Trophoblast cell (in vitro differentiated cells and primary cell): ENCODE data around the gene OBSL1.

Experiments
- DNase-seq, 2 donors: peaks; one replicate each; pipeline ENCODE4 v3.0.0-alpha.2; 2016
- H2AFZ ChIP-seq: 2 replicates; pipeline ENCODE4 v1.6.1; 2013; ENCODE audit warnings: low read length, moderate library complexity, mild to moderate bottlenecking; ENCODE audit not compliant: insufficient read depth, poor library complexity
- H2AK5ac ChIP-seq: 2 replicates; pipeline ENCODE4 v1.6.1; 2013; ENCODE audit warnings: mild to moderate bottlenecking, low read length
- H2BK120ac ChIP-seq: 2 replicates; pipeline ENCODE4 v1.6.1; 2013; ENCODE audit warnings: low read length, mild to moderate bottlenecking, moderate library complexity; ENCODE audit not compliant: insufficient read depth, poor library complexity
- H2BK12ac ChIP-seq: 2 replicates; pipeline ENCODE4 v1.6.1; 2013; ENCODE audit warnings: mild to moderate bottlenecking, low read length, moderate library complexity
- H2BK5ac ChIP-seq: 2 replicates; pipeline ENCODE4 v1.6.1; 2013; ENCODE audit warnings: low read length, low read depth, moderate library complexity, mild to moderate bottlenecking; ENCODE audit not compliant: poor library complexity
- H3K14ac ChIP-seq: 2 replicates; pipeline ENCODE4 v1.6.1; 2013; ENCODE audit warnings: mild to moderate bottlenecking, low read length
- H3K18ac ChIP-seq: 2 replicates; pipeline ENCODE4 v1.6.1; 2013; ENCODE audit warnings: mild to moderate bottlenecking, low read length
- H3K23ac ChIP-seq: 2 replicates; pipeline ENCODE4 v1.6.1; 2013; ENCODE audit warnings: low read length
- H3K27ac ChIP-seq: 2 replicates; pipeline ENCODE4 v1.5.1; 2013; ENCODE audit warnings: low read depth, mild to moderate bottlenecking, inconsistent platforms, low read length, moderate library complexity
- H3K27me3 ChIP-seq: 2 replicates; pipeline ENCODE4 v1.6.1; 2013; ENCODE audit warnings: inconsistent platforms, mild to moderate bottlenecking, low read length, moderate library complexity; ENCODE audit not compliant: insufficient read depth
- H3K36me3 ChIP-seq, 2 experiments: 1 replicate in 1 of 2; 2 replicates in 1 of 2; pipeline ENCODE4 v1.6.1; 2013; ENCODE audit warnings: low read length in 2 of 2, mild to moderate bottlenecking in 2 of 2, moderate library complexity in 1 of 2; ENCODE audit not compliant: insufficient read depth in 2 of 2, control insufficient read depth in 1 of 2
- H3K4ac ChIP-seq: 2 replicates; pipeline ENCODE4 v1.6.1; 2013; ENCODE audit warnings: low read depth, mild to moderate bottlenecking, low read length, moderate library complexity
- H3K4me1 ChIP-seq, 2 experiments: 1 replicate in 1 of 2; 2 replicates in 1 of 2; pipeline ENCODE4 v1.6.1; 2013; ENCODE audit warnings: low read length in 2 of 2, mild to moderate bottlenecking in 2 of 2, moderate library complexity in 1 of 2; ENCODE audit not compliant: insufficient read depth in 2 of 2, control insufficient read depth in 1 of 2
- H3K4me2 ChIP-seq: 2 replicates; pipeline ENCODE4 v1.6.1; 2013; ENCODE audit warnings: inconsistent platforms, mild to moderate bottlenecking, low read length, moderate library complexity
- H3K4me3 ChIP-seq: 2 replicates; pipeline ENCODE4 v1.5.1; 2013; ENCODE audit warnings: mild to moderate bottlenecking, low read depth, low read length, inconsistent platforms
- H3K79me1 ChIP-seq: one replicate; pipeline ENCODE4 v1.6.1; 2013; ENCODE audit warnings: low read length
- H3K79me2 ChIP-seq: 2 replicates; pipeline ENCODE4 v1.6.1; 2013; ENCODE audit warnings: low read length, mild to moderate bottlenecking; ENCODE audit not compliant: control insufficient read depth, insufficient read depth, poor library complexity
- H3K9ac ChIP-seq: 2 replicates; pipeline ENCODE4 v1.6.1; 2013; ENCODE audit warnings: mild to moderate bottlenecking, low read length
- H3K9me3 ChIP-seq: 2 replicates; pipeline ENCODE4 v1.6.1; 2013; ENCODE audit warnings: low read depth, mild to moderate bottlenecking, control low read depth, inconsistent platforms, low read length; ENCODE audit not compliant: insufficient read depth
- H4K12ac ChIP-seq: 2 replicates; pipeline ENCODE4 v1.6.1; 2013; ENCODE audit warnings: low read depth, mild to moderate bottlenecking, low read length, moderate library complexity
- H4K8ac ChIP-seq: 2 replicates; pipeline ENCODE4 v1.6.1; 2013; ENCODE audit warnings: low read depth, mild to moderate bottlenecking, low read length, moderate library complexity
- H4K91ac ChIP-seq: one replicate; pipeline ENCODE4 v1.6.1; 2013; ENCODE audit warnings: low read depth, mild to moderate bottlenecking, low read length, moderate library complexity
- WGBS: extraction: QIAGEN DNeasy Blood & Tissue Kit; methylation state at CpG from one replicate; pipeline ENCODE4 v1.1.7; 2013; ENCODE audit warnings: missing lambda C conversion rate; ENCODE audit not compliant: insufficient read length, insufficient coverage; ENCODE audit errors: extremely low coverage; 5-methylcytosine and 5-hydroxymethylcytosine counted together

The OBSL1 gene

DNA sequence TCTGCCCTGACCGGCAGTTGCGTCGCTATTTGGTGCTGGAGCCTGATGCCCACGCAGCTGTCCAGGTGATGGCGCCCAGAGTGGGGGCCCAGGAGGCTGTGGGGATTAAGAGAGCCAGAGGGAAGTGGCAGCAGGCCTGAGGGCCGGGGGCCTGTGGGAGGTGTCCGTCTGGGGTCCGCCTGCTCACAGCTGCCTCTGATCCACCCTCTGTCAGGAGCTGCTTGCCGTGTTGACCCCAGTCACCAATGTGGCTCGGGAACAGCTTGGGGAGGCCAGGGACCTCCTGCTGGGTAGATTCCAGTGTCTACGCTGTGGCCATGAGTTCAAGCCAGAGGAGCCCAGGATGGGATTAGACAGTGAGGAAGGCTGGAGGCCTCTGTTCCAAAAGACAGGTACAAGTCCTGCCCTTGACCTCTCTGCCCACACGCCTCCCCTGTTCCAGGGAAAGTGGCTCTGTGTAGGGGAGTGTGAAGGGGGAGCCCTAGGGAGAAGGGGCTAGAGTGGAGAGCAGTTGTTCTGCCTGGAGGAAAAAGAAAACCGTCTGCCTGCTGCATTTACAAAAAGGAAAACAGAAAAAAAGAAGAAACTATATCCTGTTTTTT lies 37.9 kb upstream of the OBSL1 start:
- Histone ChIP-seq H3K27ac (no peak overlapping the region), H4K8ac (no peak overlapping the region), H2AFZ (no peak overlapping the region), H2BK12ac (no peak overlapping the region), H3K4me3 (no peak overlapping the region), H3K4ac (no peak overlapping the region), H4K12ac (no peak overlapping the region), H2BK5ac (no peak overlapping the region), H3K79me1 (no peaks in the 10 kb centered on the region), H3K9ac (no peak overlapping the region), H3K4me2 (no peak overlapping the region), H3K79me2 (no peaks in the 10 kb centered on the region), H3K23ac (no peak overlapping the region), H3K27me3 (no peaks in the 10 kb centered on the region), H4K91ac (no peak overlapping the region), H3K36me3 (peaks cover 39 to 44% of the 10 kb centered on the region in 2 experiments), H3K9me3 (no peaks in the 10 kb centered on the region), H2BK120ac (no peak overlapping the region), H2AK5ac (no peak overlapping the region), H3K4me1 (no peaks in the 10 kb centered on the region), H3K14ac (no peak overlapping the region), H3K18ac (no peak overlapping the region)
- WGBS: no CpG with 5 or more reads among the region's 13 CpGs
- no peak for DNase-seq

DNA sequence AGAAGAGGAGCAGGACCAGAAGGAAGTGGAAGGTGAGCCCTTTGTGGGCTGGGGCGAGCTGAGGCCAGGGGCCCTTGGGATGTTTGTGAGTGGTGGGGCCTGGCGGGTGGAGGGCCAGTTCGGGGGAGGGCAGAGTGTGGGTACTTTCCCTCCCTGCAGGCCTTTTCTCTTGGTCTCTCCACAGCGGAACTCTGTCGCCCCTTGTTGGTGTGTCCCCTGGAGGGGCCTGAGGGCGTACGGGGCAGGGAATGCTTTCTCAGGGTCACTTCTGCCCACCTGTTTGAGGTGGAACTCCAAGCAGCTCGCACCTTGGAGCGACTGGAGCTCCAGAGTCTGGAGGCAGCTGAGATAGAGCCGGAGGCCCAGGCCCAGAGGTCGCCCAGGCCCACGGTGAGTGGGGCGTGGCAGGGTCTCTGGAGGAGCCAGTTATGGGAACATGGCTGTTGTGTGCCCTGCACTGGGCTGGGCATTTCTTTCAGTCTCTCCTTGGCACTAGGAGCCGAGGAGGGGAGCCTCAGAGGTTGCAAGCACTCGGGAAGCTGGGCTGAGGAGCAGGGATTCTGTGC lies 37.1 kb upstream of the OBSL1 start:
- H4K8ac ChIP-seq: no peak overlapping the region
- no peak overlapping the region for H2BK120ac ChIP-seq
- no peak overlapping the region for H4K91ac ChIP-seq
- DNase-seq: no peak
- H4K12ac ChIP-seq: no peak overlapping the region
- no peak overlapping the region for H3K18ac ChIP-seq
- peaks cover 36 to 46% of the 10 kb centered on the region in 2 experiments for H3K36me3 ChIP-seq
- no peak overlapping the region for H3K9ac ChIP-seq
- no CpG with 5 or more reads among the region's 15 CpGs for WGBS
- no peaks in the 10 kb centered on the region for H3K79me1 ChIP-seq
- no peaks in the 10 kb centered on the region for H3K79me2 ChIP-seq
- no peaks in the 10 kb centered on the region for H3K27me3 ChIP-seq
- H3K9me3 ChIP-seq: no peaks in the 10 kb centered on the region
- no peak overlapping the region for H3K4me2 ChIP-seq
- no peak overlapping the region for H3K14ac ChIP-seq
- H2AK5ac ChIP-seq: no peak overlapping the region
- no peak overlapping the region for H3K27ac ChIP-seq
- H2BK12ac ChIP-seq: no peak overlapping the region
- H2BK5ac ChIP-seq: no peak overlapping the region
- H3K23ac ChIP-seq: no peak overlapping the region
- H3K4me3 ChIP-seq: no peak overlapping the region
- no peak overlapping the region for H2AFZ ChIP-seq
- no peak overlapping the region for H3K4ac ChIP-seq
- no peaks in the 10 kb centered on the region for H3K4me1 ChIP-seq

DNA sequence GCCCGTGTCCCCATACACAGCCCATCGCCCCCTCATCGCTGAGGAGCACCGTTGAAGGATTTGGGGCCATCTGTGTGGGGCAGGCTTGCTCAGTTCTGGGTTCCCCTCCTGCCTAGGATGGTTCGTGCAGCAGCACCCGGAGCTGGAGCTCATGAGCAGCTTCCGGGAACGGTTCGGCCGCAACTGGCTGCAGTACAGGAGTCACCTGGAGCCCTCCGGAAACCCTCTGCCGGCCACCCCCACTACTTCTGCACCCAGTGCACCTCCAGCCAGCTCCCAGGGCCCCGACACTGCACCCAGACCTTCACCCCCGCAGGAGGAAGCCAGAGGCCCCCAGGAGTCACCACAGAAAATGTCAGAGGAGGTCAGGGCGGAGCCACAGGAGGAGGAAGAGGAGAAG lies 36.6 kb upstream of the OBSL1 start:
- no peak overlapping the region for H4K12ac ChIP-seq
- H3K9me3 ChIP-seq: no peaks in the 10 kb centered on the region
- H3K23ac ChIP-seq: no peak overlapping the region
- no peak overlapping the region for H2BK5ac ChIP-seq
- H3K4ac ChIP-seq: no peak overlapping the region
- H3K79me2 ChIP-seq: no peaks in the 10 kb centered on the region
- no peak overlapping the region for H3K18ac ChIP-seq
- H3K79me1 ChIP-seq: no peaks in the 10 kb centered on the region
- H3K27me3 ChIP-seq: no peaks in the 10 kb centered on the region
- H3K36me3 ChIP-seq: peaks cover 36 to 46% of the 10 kb centered on the region in 2 experiments
- H4K91ac ChIP-seq: no peak overlapping the region
- H2BK120ac ChIP-seq: no peak overlapping the region
- H2AK5ac ChIP-seq: no peak overlapping the region
- no peak overlapping the region for H3K9ac ChIP-seq
- H3K4me2 ChIP-seq: no peak overlapping the region
- no peak overlapping the region for H4K8ac ChIP-seq
- H3K4me1 ChIP-seq: no peaks in the 10 kb centered on the region
- WGBS: no CpG with 5 or more reads among the region's 15 CpGs
- no peak for DNase-seq
- H2BK12ac ChIP-seq: no peak overlapping the region
- H2AFZ ChIP-seq: no peak overlapping the region
- no peak overlapping the region for H3K27ac ChIP-seq
- no peak overlapping the region for H3K4me3 ChIP-seq
- H3K14ac ChIP-seq: no peak overlapping the region

DNA sequence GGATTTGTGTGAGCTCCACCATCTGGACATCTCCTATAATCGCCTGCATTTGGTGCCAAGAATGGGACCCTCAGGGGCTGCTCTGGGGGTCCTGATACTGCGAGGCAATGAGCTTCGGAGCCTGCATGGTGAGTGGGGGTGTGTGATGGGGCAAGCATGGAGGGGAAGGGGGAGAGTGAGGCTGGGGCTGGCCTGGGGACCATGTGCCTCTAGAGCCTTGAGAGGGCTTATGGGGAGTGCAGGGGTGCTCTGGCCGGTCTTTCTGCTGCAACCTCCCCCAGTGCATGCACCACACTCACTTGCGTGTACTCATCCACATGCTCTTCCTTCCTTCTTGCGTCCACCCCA lies 34.2 kb upstream of the OBSL1 start:
- Histone ChIP-seq H2BK120ac (no peak overlapping the region), H3K14ac (no peak overlapping the region), H3K4ac (no peak overlapping the region), H2AK5ac (no peak overlapping the region), H3K27me3 (no peaks in the 10 kb centered on the region), H3K4me2 (no peak overlapping the region), H2AFZ (no peak overlapping the region), H3K4me1 (no peaks in the 10 kb centered on the region), H4K12ac (no peak overlapping the region), H2BK5ac (no peak overlapping the region), H3K4me3 (no peak overlapping the region), H3K27ac (no peak overlapping the region), H3K36me3 (peaks cover 36 to 56% of the 10 kb centered on the region in 2 experiments), H3K18ac (no peak overlapping the region), H3K9ac (no peak overlapping the region), H3K9me3 (no peaks in the 10 kb centered on the region), H4K8ac (no peak overlapping the region), H3K23ac (no peak overlapping the region), H3K79me2 (no peaks in the 10 kb centered on the region), H2BK12ac (no peak overlapping the region), H4K91ac (no peak overlapping the region), H3K79me1 (no peaks in the 10 kb centered on the region)
- DNase-seq: no peak
- no CpG with 5 or more reads among the region's 6 CpGs for WGBS
